ENCODE data around the gene CTSF. TPM values are rescaled to one million over a fixed set of nuclear protein-coding genes. Genes with fewer than 3 reads are reported as not detected.

CTSF gene
- total and polyA plus RNA-seq, 2 donors (not counting 1 experiment from before 2014, with no cell fraction given) = 17.1 to 26.6 TPM

GRCh38 chr11:66549696-66550095, 18.7 kb downstream of the CTSF start:
- H3K79me2 ChIP-seq (ENCODE audit: control insufficient read depth, insufficient read depth, low read length) = no peaks in the 10 kb centered on the region
- DNase-seq (ENCODE audit: low read depth in 2 of 2) = no peak
- H3K27ac ChIP-seq (ENCODE audit: insufficient read depth, low read length) = no peak overlapping the region
- H3K4me2 ChIP-seq (ENCODE audit: extremely low read depth, insufficient read depth, low read length) = no peak overlapping the region
- H3K9ac ChIP-seq (ENCODE audit: insufficient read depth, low read length) = no peak overlapping the region
- H4K20me1 ChIP-seq (ENCODE audit: control insufficient read depth, extremely low read depth, insufficient read depth, low read length) = no peaks in the 10 kb centered on the region
- H3K27me3 ChIP-seq (ENCODE audit: control insufficient read depth, insufficient read depth, low read length) = peaks cover 19% of the 10 kb centered on the region
- no peaks in the 10 kb centered on the region for H3K36me3 ChIP-seq (ENCODE audit: control insufficient read depth, insufficient read depth, low read length)
- no peaks in the 10 kb centered on the region for H3K9me3 ChIP-seq (ENCODE audit: control insufficient read depth, insufficient read depth, low read depth, low read length)
- TF ChIP-seq CTCF (conservative IDR thresholded peaks at IDR 0.05 in 1 of 2, IDR thresholded peaks at IDR 0.05 in 1 of 2; ENCODE audit: low read depth in 1 of 2, low read length in 2 of 2) (no peak), EZH2 (IDR thresholded peaks at IDR 0.05; ENCODE audit: low read length, missing control alignments) (no peak)
- H2AFZ ChIP-seq (ENCODE audit: low read length) = no peak overlapping the region
- no peak overlapping the region for H3K4me3 ChIP-seq (replicated peaks in 1 of 4; ENCODE audit: control extremely low read depth in 1 of 4, insufficient read depth in 1 of 4, low read depth in 3 of 4, low read length in 4 of 4)
- H3K4me1 ChIP-seq (ENCODE audit: control insufficient read depth, extremely low read depth, insufficient read depth, low read length) = no peaks in the 10 kb centered on the region

GRCh38 chr11:66548774-66549630, 19.4 kb downstream of the CTSF start:
- TF ChIP-seq CTCF (conservative IDR thresholded peaks at IDR 0.05 in 1 of 2, IDR thresholded peaks at IDR 0.05 in 1 of 2; ENCODE audit: low read depth in 1 of 2, low read length in 2 of 2) = no peak
- H3K9ac ChIP-seq (ENCODE audit: insufficient read depth, low read length) = no peak overlapping the region
- H4K20me1 ChIP-seq (ENCODE audit: control insufficient read depth, extremely low read depth, insufficient read depth, low read length) = no peaks in the 10 kb centered on the region
- DNase-seq (ENCODE audit: low read depth in 2 of 2) = no peak
- H3K27ac ChIP-seq (ENCODE audit: insufficient read depth, low read length) = no peak overlapping the region
- H2AFZ ChIP-seq (ENCODE audit: low read length) = no peak overlapping the region
- H3K9me3 ChIP-seq (ENCODE audit: control insufficient read depth, insufficient read depth, low read depth, low read length) = no peaks in the 10 kb centered on the region
- no peaks in the 10 kb centered on the region for H3K4me1 ChIP-seq (ENCODE audit: control insufficient read depth, extremely low read depth, insufficient read depth, low read length)
- no peaks in the 10 kb centered on the region for H3K79me2 ChIP-seq (ENCODE audit: control insufficient read depth, insufficient read depth, low read length)
- no peak overlapping the region for H3K4me3 ChIP-seq (replicated peaks in 1 of 4; ENCODE audit: control extremely low read depth in 1 of 4, insufficient read depth in 1 of 4, low read depth in 3 of 4, low read length in 4 of 4)
- no peak overlapping the region for H3K4me2 ChIP-seq (ENCODE audit: extremely low read depth, insufficient read depth, low read length)
- no peaks in the 10 kb centered on the region for H3K36me3 ChIP-seq (ENCODE audit: control insufficient read depth, insufficient read depth, low read length)
- H3K27me3 ChIP-seq (ENCODE audit: control insufficient read depth, insufficient read depth, low read length) = peaks cover 19% of the 10 kb centered on the region

- no peak overlapping the region for H3K4me2 ChIP-seq (ENCODE audit: extremely low read depth, insufficient read depth, low read length)
- no peak overlapping the region for H3K4me3 ChIP-seq (replicated peaks in 1 of 4; ENCODE audit: control extremely low read depth in 1 of 4, insufficient read depth in 1 of 4, low read depth in 3 of 4, low read length in 4 of 4)
- H3K27ac ChIP-seq (ENCODE audit: insufficient read depth, low read length) = no peak overlapping the region
- no peaks in the 10 kb centered on the region for H4K20me1 ChIP-seq (ENCODE audit: control insufficient read depth, extremely low read depth, insufficient read depth, low read length)
- no peak overlapping the region for H2AFZ ChIP-seq (ENCODE audit: low read length)
- H3K36me3 ChIP-seq (ENCODE audit: control insufficient read depth, insufficient read depth, low read length) = peaks cover 1% of the 10 kb centered on the region
- no peak for TF ChIP-seq EZH2 (IDR thresholded peaks at IDR 0.05; ENCODE audit: low read length, missing control alignments)
- no peak for TF ChIP-seq CTCF (conservative IDR thresholded peaks at IDR 0.05 in 1 of 2, IDR thresholded peaks at IDR 0.05 in 1 of 2; ENCODE audit: low read depth in 1 of 2, low read length in 2 of 2)
- peaks cover 19% of the 10 kb centered on the region for H3K27me3 ChIP-seq (ENCODE audit: control insufficient read depth, insufficient read depth, low read length)
- no peaks in the 10 kb centered on the region for H3K9me3 ChIP-seq (ENCODE audit: control insufficient read depth, insufficient read depth, low read depth, low read length)
- DNase-seq (ENCODE audit: low read depth in 2 of 2) = no peak
- no peaks in the 10 kb centered on the region for H3K4me1 ChIP-seq (ENCODE audit: control insufficient read depth, extremely low read depth, insufficient read depth, low read length)
- no peaks in the 10 kb centered on the region for H3K79me2 ChIP-seq (ENCODE audit: control insufficient read depth, insufficient read depth, low read length)
- H3K9ac ChIP-seq (ENCODE audit: insufficient read depth, low read length) = no peak overlapping the region
Measured at GRCh38 chr11:66548041-66548440, 20.4 kb downstream of the CTSF start.

Data from fibroblast of lung (primary cell).